GM18507 (cell line): ENCODE results near the gene NELFB.

Source experiments
- DNase-seq: peaks from one replicate; pipeline ENCODE4 v3.0.0; 2011; ENCODE audit warnings: low read depth; ENCODE audit not compliant: insufficient read length; ENCODE audit errors: extremely low spot score
- FAIRE-seq: peaks from 2 replicates; lab custom pipeline; 2011; peaks lifted over from hg19 to GRCh38; lab: Jason Lieb, UNC

NELFB gene

GRCh38 chr9:137319739-137320551 lies 64.8 kb downstream of the NELFB start:
- DNase-seq (no peak), FAIRE-seq (no peak)

GRCh38 chr9:137320555-137321384 lies 65.6 kb downstream of the NELFB start:
- no peak for FAIRE-seq

GRCh38 chr9:137321726-137322361 lies 66.7 kb downstream of the NELFB start:
- DNase-seq (no peak), FAIRE-seq (no peak)

More at GRCh38 chr9:137320555-137321384, 65.6 kb downstream of the NELFB start:
- no peak for DNase-seq
